CD14-positive monocyte (primary cell): ENCODE results near the gene NTM. TPM values are rescaled to one million over a fixed set of nuclear protein-coding genes. Genes with fewer than 3 reads are reported as not detected.

Source experiments
- DNase-seq, 3 donors: peaks; one replicate each; pipeline ENCODE4 v3.0.0-alpha.2; 2011 to 2022
- H2AFZ ChIP-seq: 2 replicates; pipeline ENCODE4 v1.6.0; 2012; ENCODE audit warnings: mild to moderate bottlenecking, low read depth, low read length, inconsistent platforms; ENCODE audit not compliant: insufficient read depth, poor library complexity, severe bottlenecking
- H3K27ac ChIP-seq, 2 donors: 1 replicate in 1 of 2; 2 replicates in 1 of 2; pipeline ENCODE4 v1.5.1; 2012 to 2013; ENCODE audit warnings: low read length in 2 of 2, control low read depth in 1 of 2, inconsistent platforms in 1 of 2, low read depth in 1 of 2, mild to moderate bottlenecking in 1 of 2
- H3K27me3 ChIP-seq, 2 donors: one replicate each; pipeline versions ENCODE4 v1.6.0 to v1.6.1; 2011 to 2013; ENCODE audit warnings: low read length in 2 of 2; ENCODE audit not compliant: control insufficient read depth in 2 of 2, insufficient read depth in 2 of 2
- H3K36me3 ChIP-seq, 2 donors: replicated peaks in 1 of 2; 1 replicate in 1 of 2; 2 replicates in 1 of 2; pipeline versions ENCODE4 v1.5.1 to v1.6.1; 2012 to 2013; ENCODE audit warnings: low read length in 2 of 2, control low read depth in 1 of 2, inconsistent platforms in 1 of 2, mild to moderate bottlenecking in 1 of 2; ENCODE audit not compliant: insufficient read depth in 2 of 2, control insufficient read depth in 1 of 2
- H3K4me1 ChIP-seq, 2 donors: 1 replicate in 1 of 2; 2 replicates in 1 of 2; pipeline versions ENCODE4 v1.5.1 to v1.6.1; 2012 to 2013; ENCODE audit warnings: low read length in 2 of 2, control low read depth in 1 of 2, inconsistent platforms in 1 of 2, mild to moderate bottlenecking in 1 of 2, moderate library complexity in 1 of 2; ENCODE audit not compliant: insufficient read depth in 2 of 2, control insufficient read depth in 1 of 2
- H3K4me2 ChIP-seq: replicated peaks from 2 replicates; pipeline ENCODE3; 2012; ENCODE audit warnings: low read length, moderate library complexity, mild to moderate bottlenecking; ENCODE audit not compliant: poor library complexity, severe bottlenecking; ENCODE audit errors: extremely low read depth
- H3K4me3 ChIP-seq, 3 experiments: fragments of 200-600 bp in 1 of 3; sonication (generic) in 1 of 3; replicated peaks in 1 of 3; 1 replicate in 2 of 3; 2 replicates in 1 of 3; pipeline ENCODE4 v1.5.1; 2011 to 2013; ENCODE audit warnings: low read length in 3 of 3, mild to moderate bottlenecking in 3 of 3, control low read depth in 2 of 3, low read depth in 2 of 3, inconsistent platforms in 1 of 3, moderate library complexity in 1 of 3
- H3K79me2 ChIP-seq: 2 replicates; pipeline ENCODE4 v1.6.0; 2012; ENCODE audit warnings: mild to moderate bottlenecking, control low read depth, inconsistent platforms, low read length, moderate library complexity; ENCODE audit not compliant: insufficient read depth
- H3K9ac ChIP-seq: 2 replicates; pipeline ENCODE4 v1.6.0; 2017; ENCODE audit warnings: low read length, mild to moderate bottlenecking; ENCODE audit not compliant: insufficient read depth, poor library complexity, severe bottlenecking
- H3K9me3 ChIP-seq, 2 donors: replicated peaks in 1 of 2; 1 replicate in 1 of 2; 2 replicates in 1 of 2; pipeline versions ENCODE4 v1.5.1 to v1.6.1; 2012 to 2013; ENCODE audit warnings: low read length in 2 of 2, control low read depth in 1 of 2; ENCODE audit not compliant: control insufficient read depth in 1 of 2, insufficient read depth in 1 of 2
- H4K20me1 ChIP-seq: 2 replicates; pipeline ENCODE4 v1.6.0; 2012; ENCODE audit warnings: mild to moderate bottlenecking, low read length, control low read depth, moderate library complexity; ENCODE audit not compliant: insufficient read depth
- H3K27ac Mint-ChIP-seq, 7 donors: one replicate each; pipeline ENCODE4 v1.8.0; 2020; ENCODE audit warnings: mild to moderate bottlenecking in 7 of 7, mixed read lengths in 7 of 7, moderate library complexity in 6 of 7, inconsistent platforms in 2 of 7
- H3K27me3 Mint-ChIP-seq, 3 donors: one replicate each; pipeline ENCODE4 v1.8.0; 2021 to 2022; ENCODE audit warnings: low read depth in 3 of 3, mild to moderate bottlenecking in 3 of 3, mixed read lengths in 3 of 3, moderate library complexity in 3 of 3, inconsistent platforms in 1 of 3
- H3K36me3 Mint-ChIP-seq, 2 donors: one replicate each; pipeline ENCODE4 v1.8.0; 2020; ENCODE audit warnings: mixed read lengths in 2 of 2, inconsistent platforms in 1 of 2, mild to moderate bottlenecking in 1 of 2
- H3K4me1 Mint-ChIP-seq: one replicate; pipeline ENCODE4 v1.8.0; 2020; ENCODE audit warnings: mild to moderate bottlenecking, mixed read lengths
- H3K4me3 Mint-ChIP-seq, 2 donors: one replicate each; pipeline ENCODE4 v1.8.0; 2020; ENCODE audit warnings: mild to moderate bottlenecking in 2 of 2, mixed read lengths in 2 of 2, moderate library complexity in 1 of 2
- H3K9me3 Mint-ChIP-seq, 7 donors: one replicate each; pipeline ENCODE4 v1.8.0; 2020 to 2022; ENCODE audit warnings: mixed read lengths in 7 of 7, mild to moderate bottlenecking in 6 of 7, moderate library complexity in 6 of 7, inconsistent platforms in 2 of 7
- WGBS: methylation state at CpG from one replicate; pipeline ENCODE4 v1.1.5; 2013; ENCODE audit warnings: missing lambda C conversion rate; ENCODE audit not compliant: insufficient coverage; 5-methylcytosine and 5-hydroxymethylcytosine counted together
- intact Hi-C, 2 donors: fragments of 100-400 bp; cut with micrococcal nuclease; formaldehyde crosslinking; loops; one replicate each; pipeline versions ENCODE4 v1.15.0 to v1.15.1; 2023
- polyA plus RNA-seq, 3 donors: library from polyadenylated mRNA; depleted of rRNA in 1 of 3; unstranded in 2 of 3; stranded (reverse) in 1 of 3; fragments of 300-500 nt in 2 of 3; fragments of >200 nt in 1 of 3; fragmentation: Illumina TruSeq in 2 of 3; gene quantifications; 1 replicate in 2 of 3; 2 replicates in 1 of 3; pipeline ENCODE4 v1.2.3, GENCODE V29; 2012 to 2021
- TF ChIP-seq, protein P1 (sequence below): fragments of 200-600 bp; IDR thresholded peaks from one replicate; pipeline ENCODE4 v1.8.0; 2022; ENCODE audit warnings: antibody characterized with exemption, mild to moderate bottlenecking

Gene NTM
- polyA plus RNA-seq, 3 donors = not detected

DNA sequence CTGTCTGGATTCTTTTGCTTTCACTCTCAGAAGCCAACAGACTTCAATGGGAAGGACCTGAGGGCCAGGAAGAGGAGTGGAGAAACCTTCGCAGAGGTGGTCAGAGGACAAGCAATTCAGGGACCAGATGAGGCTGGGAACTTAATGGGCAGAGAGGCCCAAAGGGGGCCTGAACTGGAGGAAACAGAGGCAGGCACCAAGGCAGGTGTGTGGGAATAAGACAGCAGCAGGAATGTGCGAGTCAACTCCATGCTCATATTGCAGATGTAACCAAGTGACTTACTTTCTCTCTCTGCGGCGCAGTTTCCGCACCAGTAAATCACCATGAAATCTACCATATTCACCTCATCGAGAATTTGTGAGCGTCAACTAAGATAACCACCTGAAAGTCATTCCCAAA lies 669.1 kb downstream of the NTM start:
- Histone ChIP-seq H3K79me2 (no peaks in the 10 kb centered on the region), H3K4me3 (no peak overlapping the region)

DNA sequence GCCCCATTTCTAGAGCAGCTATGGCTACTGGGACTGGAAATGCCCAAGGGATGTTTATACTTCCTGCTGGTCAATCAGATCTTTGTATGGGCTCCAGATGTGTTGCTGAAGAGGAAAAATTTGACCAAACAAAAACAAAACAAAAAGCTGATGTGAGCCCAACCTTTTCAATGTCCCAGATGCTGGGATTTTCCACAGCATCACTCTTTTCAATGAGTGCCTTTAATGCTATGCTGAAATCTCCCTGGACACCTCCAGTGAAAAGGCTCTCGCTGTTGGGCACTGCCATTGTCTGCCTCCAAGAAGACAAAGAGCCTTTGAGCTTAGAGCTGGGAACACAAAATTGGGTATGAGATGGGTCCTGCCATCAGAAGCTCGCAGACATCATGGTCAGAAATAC lies 671.9 kb downstream of the NTM start:
- Histone ChIP-seq H3K4me3 (no peak overlapping the region), H3K36me3 (no peaks in the 10 kb centered on the region), H3K27ac (no peak overlapping the region), H3K27me3 (no peaks in the 10 kb centered on the region), H3K79me2 (no peaks in the 10 kb centered on the region), H3K9ac (no peak overlapping the region), H2AFZ (no peak overlapping the region), H3K4me2 (no peak overlapping the region), H4K20me1 (no peaks in the 10 kb centered on the region), H3K4me1 (peaks cover 30 to 38% of the 10 kb centered on the region in 2 donors), H3K9me3 (peaks cover 0 to 3% of the 10 kb centered on the region in 2 donors)
- intact Hi-C loops = no loop called here
- H3K4me1 Mint-ChIP-seq = peaks cover 61% of the 10 kb centered on the region
- peaks cover 3 to 5% of the 10 kb centered on the region in 2 donors for H3K36me3 Mint-ChIP-seq
- H3K27me3 Mint-ChIP-seq = peaks cover 0 to 5% (median 1%) of the 10 kb centered on the region in 3 donors
- H3K4me3 Mint-ChIP-seq = no peak overlapping the region
- peaks cover 0 to 11% (median 4%) of the 10 kb centered on the region in 7 donors for H3K9me3 Mint-ChIP-seq
- H3K27ac Mint-ChIP-seq = no peak overlapping the region
- WGBS = 83% methylated on average over 1 of the region's 2 CpGs
- TF ChIP-seq, protein P1, sequence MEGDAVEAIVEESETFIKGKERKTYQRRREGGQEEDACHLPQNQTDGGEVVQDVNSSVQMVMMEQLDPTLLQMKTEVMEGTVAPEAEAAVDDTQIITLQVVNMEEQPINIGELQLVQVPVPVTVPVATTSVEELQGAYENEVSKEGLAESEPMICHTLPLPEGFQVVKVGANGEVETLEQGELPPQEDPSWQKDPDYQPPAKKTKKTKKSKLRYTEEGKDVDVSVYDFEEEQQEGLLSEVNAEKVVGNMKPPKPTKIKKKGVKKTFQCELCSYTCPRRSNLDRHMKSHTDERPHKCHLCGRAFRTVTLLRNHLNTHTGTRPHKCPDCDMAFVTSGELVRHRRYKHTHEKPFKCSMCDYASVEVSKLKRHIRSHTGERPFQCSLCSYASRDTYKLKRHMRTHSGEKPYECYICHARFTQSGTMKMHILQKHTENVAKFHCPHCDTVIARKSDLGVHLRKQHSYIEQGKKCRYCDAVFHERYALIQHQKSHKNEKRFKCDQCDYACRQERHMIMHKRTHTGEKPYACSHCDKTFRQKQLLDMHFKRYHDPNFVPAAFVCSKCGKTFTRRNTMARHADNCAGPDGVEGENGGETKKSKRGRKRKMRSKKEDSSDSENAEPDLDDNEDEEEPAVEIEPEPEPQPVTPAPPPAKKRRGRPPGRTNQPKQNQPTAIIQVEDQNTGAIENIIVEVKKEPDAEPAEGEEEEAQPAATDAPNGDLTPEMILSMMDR = no peak
- DNase-seq = no peak

More for the DNA sequence above, 669.1 kb downstream of the NTM start:
- peaks cover 5 to 10% of the 10 kb centered on the region in 2 donors for H3K4me1 ChIP-seq
- H2AFZ ChIP-seq = peak overlapping the region; percentile 60
- H3K27me3 Mint-ChIP-seq = peaks cover 3 to 4% (median 3%) of the 10 kb centered on the region in 3 donors
- peak overlapping the region in 1 of 2 donors; percentile 61 for H3K4me3 Mint-ChIP-seq
- no peaks in the 10 kb centered on the region for H4K20me1 ChIP-seq
- no peak overlapping the region for H3K27ac ChIP-seq
- peaks cover 0 to 3% of the 10 kb centered on the region in 2 donors for H3K9me3 ChIP-seq
- peaks cover 0 to 3% of the 10 kb centered on the region in 2 donors for H3K27me3 ChIP-seq
- peaks cover 37% of the 10 kb centered on the region for H3K4me1 Mint-ChIP-seq
- H3K9me3 Mint-ChIP-seq = peaks cover 0 to 9% (median 4%) of the 10 kb centered on the region in 7 donors
- intact Hi-C loops = loop anchor here in 1 of 2 donors (10.0 kb wide), 1 partner anchor 55 kb away; no protein-coding TSS in a partner anchor
- no peak for DNase-seq
- peaks cover 3 to 4% of the 10 kb centered on the region in 2 donors for H3K36me3 Mint-ChIP-seq
- H3K36me3 ChIP-seq = no peaks in the 10 kb centered on the region
- TF ChIP-seq, protein P1 = no peak
- H3K27ac Mint-ChIP-seq = peak overlapping the region in 4 of 7 donors; percentile 48 to 79 (median 76)
- WGBS = 88% methylated on average over 7 of the region's 7 CpGs
- no peak overlapping the region for H3K4me2 ChIP-seq
- no peak overlapping the region for H3K9ac ChIP-seq
